Astrocyte (in vitro differentiated cells and primary cell): ENCODE data around the gene GSTCD. TPM values are rescaled to one million over a fixed set of nuclear protein-coding genes. Genes with fewer than 3 reads are reported as not detected.

Source experiments
- DNase-seq: peaks from one replicate; pipeline ENCODE4 v3.0.0-alpha.2; 2010; ENCODE audit warnings: low read depth
- FAIRE-seq: peaks from 2 replicates; lab custom pipeline; 2011; peaks lifted over from hg19 to GRCh38; lab: Jason Lieb, UNC
- H2AFZ ChIP-seq: 2 replicates; pipeline ENCODE4 v1.6.0; 2012; ENCODE audit warnings: low read depth, low read length, inconsistent platforms
- H3K27ac ChIP-seq: 2 replicates; pipeline ENCODE4 v1.5.1; 2011; ENCODE audit warnings: low read depth, low read length, inconsistent platforms
- H3K27me3 ChIP-seq: 2 replicates; pipeline ENCODE4 v1.6.0; 2011; ENCODE audit warnings: low read length, inconsistent platforms; ENCODE audit not compliant: insufficient read depth
- H3K36me3 ChIP-seq: 2 replicates; pipeline ENCODE4 v1.5.1; 2011; ENCODE audit warnings: low read length, inconsistent platforms; ENCODE audit not compliant: insufficient read depth
- H3K4me1 ChIP-seq: 2 replicates; pipeline ENCODE4 v1.5.1; 2011; ENCODE audit warnings: low read length, inconsistent platforms; ENCODE audit not compliant: insufficient read depth
- H3K4me2 ChIP-seq: 2 replicates; pipeline ENCODE4 v1.6.0; 2012; ENCODE audit warnings: low read length, inconsistent platforms
- H3K4me3 ChIP-seq: 2 replicates; pipeline ENCODE4 v1.5.1; 2011; ENCODE audit warnings: low read depth, mild to moderate bottlenecking, low read length, inconsistent platforms; ENCODE audit not compliant: insufficient read depth
- H3K79me2 ChIP-seq: 2 replicates; pipeline ENCODE4 v1.6.0; 2012; ENCODE audit warnings: mild to moderate bottlenecking, low read length, inconsistent platforms; ENCODE audit not compliant: insufficient read depth
- H3K9ac ChIP-seq: 2 replicates; pipeline ENCODE4 v1.6.0; 2012; ENCODE audit warnings: mild to moderate bottlenecking, low read length, inconsistent platforms
- H3K9me3 ChIP-seq: 2 replicates; pipeline ENCODE4 v1.5.1; 2012; ENCODE audit warnings: low read depth, mild to moderate bottlenecking, low read length, inconsistent platforms; ENCODE audit not compliant: insufficient read depth
- H4K20me1 ChIP-seq: 2 replicates; pipeline ENCODE4 v1.6.0; 2012; ENCODE audit warnings: low read length, inconsistent platforms; ENCODE audit not compliant: insufficient read depth
- H3K27ac Mint-ChIP-seq: one replicate; pipeline ENCODE4 v1.8.0; 2021; ENCODE audit warnings: mild to moderate bottlenecking, mixed read lengths; ENCODE audit not compliant: unreplicated experiment
- H3K27me3 Mint-ChIP-seq: one replicate; pipeline ENCODE4 v1.8.0; 2021; ENCODE audit warnings: low read depth, mixed read lengths; ENCODE audit not compliant: unreplicated experiment
- H3K36me3 Mint-ChIP-seq: one replicate; pipeline ENCODE4 v1.8.0; 2021; ENCODE audit warnings: low read depth, mixed read lengths; ENCODE audit not compliant: unreplicated experiment
- H3K4me1 Mint-ChIP-seq: one replicate; pipeline ENCODE4 v1.8.0; 2021; ENCODE audit warnings: low read depth, mixed read lengths; ENCODE audit not compliant: unreplicated experiment
- H3K4me3 Mint-ChIP-seq: one replicate; pipeline ENCODE4 v1.8.0; 2021; ENCODE audit warnings: mild to moderate bottlenecking, moderate library complexity, mixed read lengths; ENCODE audit not compliant: unreplicated experiment
- H3K9me3 Mint-ChIP-seq: one replicate; pipeline ENCODE4 v1.8.0; 2021; ENCODE audit warnings: mild to moderate bottlenecking, mixed read lengths; ENCODE audit not compliant: unreplicated experiment
- CTCF ChIP-seq: IDR thresholded peaks from 2 replicates; pipeline ENCODE4 v1.5.1; 2011; ENCODE audit warnings: low read depth, mild to moderate bottlenecking, inconsistent platforms, low read length, moderate library complexity; ENCODE audit not compliant: insufficient read depth
- EZH2 ChIP-seq: IDR thresholded peaks from 2 replicates; pipeline ENCODE4 v1.6.1; 2012; ENCODE audit warnings: mild to moderate bottlenecking, low read length, inconsistent platforms; ENCODE audit not compliant: insufficient read depth
- total RNA-seq: library from RNA; stranded (reverse); gene quantifications from 2 replicates; pipeline ENCODE4 v1.2.1, GENCODE V29; 2021

Gene GSTCD
- total RNA-seq, 1 donor from 2014 or later, result 12.3 TPM

DNA sequence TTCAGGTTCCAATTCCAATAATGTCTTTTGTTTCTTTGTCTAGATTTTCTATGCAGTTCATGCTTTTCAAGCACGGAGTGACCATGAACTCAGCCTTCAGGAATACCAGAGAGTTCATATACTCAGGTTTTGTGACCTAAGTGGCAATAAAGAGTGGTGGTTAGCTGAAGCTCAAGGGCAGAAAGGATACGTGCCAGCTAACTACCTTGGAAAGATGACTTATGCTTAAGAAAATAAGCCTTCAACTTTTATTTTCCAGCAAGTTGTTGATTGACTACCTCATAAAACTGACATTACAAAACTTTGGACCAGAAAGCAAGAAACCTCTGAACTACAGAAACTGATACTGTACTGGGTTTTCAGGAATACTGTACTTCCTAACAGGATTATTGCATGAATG lies 30.9 kb upstream of the GSTCD start:
- H3K27me3 Mint-ChIP-seq, result no peaks in the 10 kb centered on the region
- H3K27me3 ChIP-seq, result no peaks in the 10 kb centered on the region
- no peak overlapping the region for H3K4me3 ChIP-seq
- H3K79me2 ChIP-seq, result no peaks in the 10 kb centered on the region
- peaks cover 5% of the 10 kb centered on the region for H3K36me3 Mint-ChIP-seq
- H2AFZ ChIP-seq, result no peak overlapping the region
- H3K36me3 ChIP-seq, result peaks cover 6% of the 10 kb centered on the region
- no peak overlapping the region for H3K27ac ChIP-seq
- no peaks in the 10 kb centered on the region for H3K9me3 ChIP-seq
- DNase-seq (no peak), FAIRE-seq (no peak)
- no peak overlapping the region for H3K4me3 Mint-ChIP-seq
- H3K9me3 Mint-ChIP-seq, result no peaks in the 10 kb centered on the region
- no peak overlapping the region for H3K4me2 ChIP-seq
- no peaks in the 10 kb centered on the region for H4K20me1 ChIP-seq
- no peak overlapping the region for H3K27ac Mint-ChIP-seq
- H3K4me1 Mint-ChIP-seq, result no peaks in the 10 kb centered on the region
- TF ChIP-seq CTCF (no peak), EZH2 (no peak)
- no peak overlapping the region for H3K9ac ChIP-seq
- H3K4me1 ChIP-seq, result no peaks in the 10 kb centered on the region

DNA sequence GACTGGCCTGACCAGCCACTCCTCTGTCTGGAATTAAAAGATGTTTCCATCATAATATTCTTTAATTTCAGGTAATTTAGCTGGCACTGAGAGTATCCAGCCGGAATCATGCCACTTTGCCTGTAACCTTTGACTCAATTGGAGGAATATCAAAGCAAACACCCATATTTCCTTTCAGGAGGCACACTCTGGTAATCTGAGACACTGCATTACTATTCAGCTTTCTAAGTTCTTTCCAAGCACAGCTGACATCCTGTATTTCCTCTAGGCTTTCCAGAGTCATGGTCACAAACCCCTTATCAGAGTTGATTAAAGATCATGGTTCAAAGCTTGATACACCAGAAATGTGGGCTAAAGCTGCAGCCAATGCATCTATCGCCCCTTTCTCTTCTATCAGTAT lies 29.4 kb upstream of the GSTCD start:
- H3K9me3 ChIP-seq, result no peaks in the 10 kb centered on the region
- H3K9ac ChIP-seq, result no peak overlapping the region

More for the DNA sequence above, 29.4 kb upstream of the GSTCD start:
- Histone ChIP-seq H3K27ac (no peak overlapping the region), H3K4me3 (no peak overlapping the region), H4K20me1 (no peaks in the 10 kb centered on the region), H3K36me3 (peaks cover 10% of the 10 kb centered on the region), H3K4me2 (no peak overlapping the region), H2AFZ (no peak overlapping the region), H3K4me1 (no peaks in the 10 kb centered on the region), H3K27me3 (no peaks in the 10 kb centered on the region), H3K79me2 (no peaks in the 10 kb centered on the region)
- DNase-seq (no peak), FAIRE-seq (no peak)
- no peaks in the 10 kb centered on the region for H3K27me3 Mint-ChIP-seq
- no peak overlapping the region for H3K27ac Mint-ChIP-seq
- no peaks in the 10 kb centered on the region for H3K9me3 Mint-ChIP-seq
- TF ChIP-seq EZH2 (no peak), CTCF (no peak)
- H3K4me3 Mint-ChIP-seq, result no peak overlapping the region
- no peaks in the 10 kb centered on the region for H3K4me1 Mint-ChIP-seq
- H3K36me3 Mint-ChIP-seq, result peaks cover 5% of the 10 kb centered on the region
